ENCODE measurements around the gene WIPF2. TPM values are rescaled to one million over a fixed set of nuclear protein-coding genes. Genes with fewer than 3 reads are reported as not detected.

Gene WIPF2
- total RNA-seq, 2 experiments from 2014 or later = 26.0 TPM

- H3K27ac Mint-ChIP-seq = no peak overlapping the region
- DNase-seq = no peak
- H3K27me3 Mint-ChIP-seq = no peaks in the 10 kb centered on the region
- peaks cover 17% of the 10 kb centered on the region for H3K36me3 Mint-ChIP-seq (ENCODE audit: low read depth)
- POLR2A ChIA-PET = interaction anchor here (0.7 to 1.3 kb wide), 3 partner anchors 39 to 388 kb away, joined by 3 to 5 read pairs (median 3); no protein-coding TSS in a partner anchor
- peaks cover 7% of the 10 kb centered on the region for H3K4me1 Mint-ChIP-seq
- CTCF ChIA-PET = interaction anchor here (0.9 to 4.7 kb wide), 4 partner anchors 10 to 66 kb away, joined by 3 to 14 read pairs (median 6); no protein-coding TSS in a partner anchor
- no peaks in the 10 kb centered on the region for H3K9me3 Mint-ChIP-seq
- H3K4me3 Mint-ChIP-seq = no peak overlapping the region
Measured at GRCh38 chr17:40178660-40179059, 40.4 kb upstream of the WIPF2 start.

DNA sequence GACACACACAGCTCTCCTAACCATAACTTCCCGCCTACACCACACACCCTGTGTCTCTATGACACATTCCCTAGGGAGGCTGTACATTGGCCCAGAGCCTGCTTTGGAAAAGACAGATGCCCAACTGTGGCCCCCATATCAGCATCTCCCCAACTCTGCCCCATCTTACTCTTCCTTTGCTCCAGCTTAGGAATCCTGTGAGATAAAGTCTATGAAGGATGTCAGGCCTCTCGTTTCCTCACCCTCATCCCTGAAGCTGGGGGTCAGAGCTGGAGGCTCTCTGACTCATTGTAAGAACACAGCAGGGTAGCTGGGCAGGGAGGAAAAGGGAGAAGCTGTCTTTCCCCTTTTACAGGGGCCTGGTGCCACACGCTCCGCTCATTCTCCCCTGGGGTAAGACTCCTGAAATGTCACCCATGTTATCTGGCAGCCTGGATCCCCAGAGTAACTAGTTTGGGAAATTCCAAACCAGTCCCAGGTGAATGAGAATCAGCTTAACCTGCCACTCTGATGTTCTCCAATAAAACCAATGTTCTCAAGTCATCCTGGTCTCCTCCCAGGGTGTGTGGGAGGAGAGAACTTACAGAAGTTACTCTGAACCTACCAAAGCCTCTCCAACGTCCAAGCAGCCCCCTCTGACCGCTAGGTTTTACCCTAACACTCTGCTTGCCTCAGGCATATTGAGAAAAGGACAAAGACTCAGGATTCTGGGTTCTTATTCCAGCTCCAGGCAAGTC, 39.0 kb upstream of the WIPF2 start:
- no peak overlapping the region for H3K27ac Mint-ChIP-seq
- no peak overlapping the region for H3K4me3 Mint-ChIP-seq
- CTCF ChIA-PET = interaction anchor here (1.2 to 4.7 kb wide), 3 partner anchors 12 to 67 kb away, joined by 5 to 14 read pairs (median 9); no protein-coding TSS in a partner anchor
- no peak for DNase-seq
- peaks cover 7% of the 10 kb centered on the region for H3K4me1 Mint-ChIP-seq
- no peaks in the 10 kb centered on the region for H3K27me3 Mint-ChIP-seq
- H3K36me3 Mint-ChIP-seq (ENCODE audit: low read depth) = peaks cover 12% of the 10 kb centered on the region
- POLR2A ChIA-PET = interaction anchor here (0.7 to 1.3 kb wide), 3 partner anchors 11 to 40 kb away, joined by 3 to 5 read pairs (median 5); partner anchors contain the start of gene CASC3
- H3K9me3 Mint-ChIP-seq = no peaks in the 10 kb centered on the region

GRCh38 chr17:40180694-40181093, 38.4 kb upstream of the WIPF2 start:
- DNase-seq = no peak
- no peak overlapping the region for H3K4me3 Mint-ChIP-seq
- CTCF ChIA-PET = interaction anchor here (1.2 to 4.7 kb wide), 3 partner anchors 11 to 67 kb away, joined by 5 to 14 read pairs (median 9); no protein-coding TSS in a partner anchor
- POLR2A ChIA-PET = interaction anchor here (1.3 kb wide), 1 partner anchor 11 kb away, joined by 5 read pairs; no protein-coding TSS in a partner anchor
- peaks cover 11% of the 10 kb centered on the region for H3K36me3 Mint-ChIP-seq (ENCODE audit: low read depth)
- no peak overlapping the region for H3K27ac Mint-ChIP-seq
- peaks cover 7% of the 10 kb centered on the region for H3K4me1 Mint-ChIP-seq
- H3K27me3 Mint-ChIP-seq = no peaks in the 10 kb centered on the region
- no peaks in the 10 kb centered on the region for H3K9me3 Mint-ChIP-seq

- POLR2A ChIA-PET = no interaction called here
- no peak for DNase-seq
- Mint-ChIP-seq H3K36me3 (ENCODE audit: low read depth) (peaks cover 6% of the 10 kb centered on the region), H3K4me1 (peaks cover 7% of the 10 kb centered on the region), H3K27me3 (no peaks in the 10 kb centered on the region), H3K27ac (no peak overlapping the region), H3K4me3 (no peak overlapping the region), H3K9me3 (no peaks in the 10 kb centered on the region)
- CTCF ChIA-PET = interaction anchor here (4.7 kb wide), 1 partner anchor 13 kb away, joined by 14 read pairs; no protein-coding TSS in a partner anchor
Measured at GRCh38 chr17:40181205-40181604, 37.9 kb upstream of the WIPF2 start.

- Mint-ChIP-seq H3K9me3 (no peaks in the 10 kb centered on the region), H3K4me1 (no peaks in the 10 kb centered on the region), H3K36me3 (ENCODE audit: low read depth) (no peaks in the 10 kb centered on the region), H3K27ac (no peak overlapping the region), H3K4me3 (no peak overlapping the region), H3K27me3 (no peaks in the 10 kb centered on the region)
- CTCF ChIA-PET = interaction anchor here (1.0 to 1.3 kb wide), 3 partner anchors 9 to 14 kb away, joined by 4 to 6 read pairs (median 5); no protein-coding TSS in a partner anchor
- POLR2A ChIA-PET = no interaction called here
- DNase-seq = no peak
Measured at GRCh38 chr17:40182606-40183005, 36.5 kb upstream of the WIPF2 start.

DNA sequence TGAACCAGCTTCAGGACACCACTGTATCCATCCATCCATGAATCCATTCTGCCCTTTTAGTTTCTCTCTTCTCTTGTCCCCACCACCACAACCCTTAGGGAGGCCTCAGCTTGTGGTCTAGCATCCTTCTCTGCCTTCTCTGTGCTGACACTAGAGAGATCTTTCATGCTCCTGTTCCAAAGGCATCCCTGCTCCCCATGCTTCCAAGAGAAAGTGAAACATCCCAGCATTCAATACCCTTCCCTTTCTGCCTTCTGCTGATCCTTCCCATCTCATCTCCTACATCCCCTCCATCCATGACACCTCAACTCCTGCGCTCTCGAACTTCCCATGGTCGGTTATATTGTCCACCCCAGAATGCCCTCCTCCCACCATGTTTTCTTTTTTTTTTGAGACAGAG, 31.9 kb upstream of the WIPF2 start:
- peaks cover 2% of the 10 kb centered on the region for H3K27me3 Mint-ChIP-seq
- peaks cover 12% of the 10 kb centered on the region for H3K4me1 Mint-ChIP-seq
- H3K36me3 Mint-ChIP-seq (ENCODE audit: low read depth) = no peaks in the 10 kb centered on the region
- ChIA-PET POLR2A (no interaction called here), CTCF (interaction anchor here (0.6 to 1.1 kb wide), 2 partner anchors 19 to 102 kb away, joined by 4 to 5 read pairs; no protein-coding TSS in a partner anchor)
- no peak overlapping the region for H3K27ac Mint-ChIP-seq
- H3K4me3 Mint-ChIP-seq = no peak overlapping the region
- no peak for DNase-seq
- no peaks in the 10 kb centered on the region for H3K9me3 Mint-ChIP-seq

DNA sequence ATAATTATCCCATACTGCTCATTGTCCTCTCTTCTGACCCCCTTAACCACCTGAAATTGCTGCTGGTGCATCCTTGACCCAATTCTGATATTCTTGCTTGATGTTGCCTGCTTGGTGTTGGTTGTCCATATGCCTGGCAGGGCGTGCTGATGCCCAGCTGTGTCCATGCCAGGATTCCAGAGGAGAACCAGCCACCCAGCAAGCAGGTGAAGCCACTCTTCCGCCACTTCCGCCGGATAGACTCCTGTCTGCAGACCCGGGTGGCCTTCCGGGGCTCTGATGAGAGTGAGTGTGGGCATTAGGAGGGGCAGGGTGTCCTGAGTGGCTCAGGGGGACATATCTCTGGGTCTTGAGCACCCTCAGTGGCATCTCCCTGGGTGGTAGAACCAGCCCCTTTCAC, 30.4 kb upstream of the WIPF2 start:
- no peak for DNase-seq
- Mint-ChIP-seq H3K27ac (no peak overlapping the region), H3K27me3 (peaks cover 2% of the 10 kb centered on the region), H3K36me3 (ENCODE audit: low read depth) (no peaks in the 10 kb centered on the region), H3K9me3 (no peaks in the 10 kb centered on the region), H3K4me1 (peaks cover 12% of the 10 kb centered on the region), H3K4me3 (no peak overlapping the region)
- ChIA-PET POLR2A (interaction anchor here (1.0 to 1.2 kb wide), 2 partner anchors 65 to 76 kb away, joined by 3 read pairs; no protein-coding TSS in a partner anchor), CTCF (interaction anchor here (0.6 to 1.7 kb wide), 3 partner anchors 30 to 104 kb away, joined by 3 to 8 read pairs (median 4); partner anchors contain the start of gene WIPF2)

DNA sequence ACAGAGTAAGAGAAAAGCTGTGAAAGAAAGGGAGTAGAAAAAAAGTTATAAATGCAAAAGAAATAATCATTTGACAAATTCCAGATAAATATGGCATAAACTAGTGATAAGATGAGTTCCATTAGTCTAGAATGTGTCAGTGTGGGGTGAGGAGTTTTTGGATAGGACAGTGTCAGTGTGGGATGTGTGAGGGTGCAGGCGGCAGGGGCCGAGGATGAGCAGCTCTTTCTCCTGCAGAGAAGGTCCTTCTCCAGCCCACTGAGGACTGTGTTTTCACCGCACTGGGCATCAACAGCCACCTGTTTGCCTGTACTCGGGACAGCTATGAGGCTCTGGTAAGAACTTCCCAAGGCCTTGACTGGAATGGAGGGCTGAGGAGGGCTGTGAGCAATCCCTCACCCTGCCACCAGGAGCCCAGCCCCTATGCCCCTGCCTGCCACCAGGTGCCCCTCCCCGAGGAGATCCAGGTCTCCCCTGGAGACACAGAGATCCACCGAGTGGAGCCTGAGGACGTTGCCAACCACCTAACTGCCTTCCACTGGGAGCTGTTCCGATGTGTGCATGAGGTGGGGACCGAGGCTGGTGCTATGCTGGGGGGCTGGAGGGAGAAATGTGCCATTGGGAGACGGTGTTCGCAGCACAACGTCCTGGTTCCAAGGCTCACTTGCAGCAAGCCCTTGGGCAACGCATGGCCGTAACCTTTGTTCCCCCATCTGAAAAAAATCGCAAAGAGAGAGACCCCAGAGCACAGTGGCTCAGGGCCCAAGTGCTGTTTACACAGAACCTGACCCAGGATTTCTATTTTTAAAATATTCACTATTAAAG, 28.7 kb upstream of the WIPF2 start:
- ChIA-PET CTCF (interaction anchor here (0.7 to 5.5 kb wide), 17 partner anchors 9 to 214 kb away, joined by 3 to 69 read pairs (median 7); partner anchors contain the start of genes CASC3, CSF3, MED24 and WIPF2), POLR2A (interaction anchor here (0.8 to 2.3 kb wide), 8 partner anchors 11 to 121 kb away, joined by 3 to 13 read pairs (median 4); partner anchors contain the start of gene WIPF2)
- H3K36me3 Mint-ChIP-seq (ENCODE audit: low read depth) = no peaks in the 10 kb centered on the region
- H3K4me3 Mint-ChIP-seq = peak overlapping the region; percentile 94
- peaks cover 2% of the 10 kb centered on the region for H3K27me3 Mint-ChIP-seq
- no peak overlapping the region for H3K27ac Mint-ChIP-seq
- no peaks in the 10 kb centered on the region for H3K9me3 Mint-ChIP-seq
- peak; percentile 27 for DNase-seq
- peaks cover 15% of the 10 kb centered on the region for H3K4me1 Mint-ChIP-seq

GRCh38 chr17:40191237-40192208, 27.6 kb upstream of the WIPF2 start:
- Mint-ChIP-seq H3K36me3 (ENCODE audit: low read depth) (no peaks in the 10 kb centered on the region), H3K9me3 (no peaks in the 10 kb centered on the region), H3K4me1 (peaks cover 15% of the 10 kb centered on the region), H3K4me3 (peak overlapping the region; percentile 94), H3K27ac (no peak overlapping the region), H3K27me3 (peaks cover 2% of the 10 kb centered on the region)
- DNase-seq = peak; percentile 75
- POLR2A ChIA-PET = interaction anchor here (0.8 to 2.4 kb wide), 8 partner anchors 11 to 79 kb away, joined by 3 to 13 read pairs (median 4); partner anchors contain the start of gene WIPF2
- CTCF ChIA-PET = interaction anchor here (0.7 to 5.5 kb wide), 22 partner anchors 8 to 455 kb away, joined by 3 to 69 read pairs (median 6); partner anchors contain the start of genes CASC3, CSF3, MED24 and WIPF2

DNA sequence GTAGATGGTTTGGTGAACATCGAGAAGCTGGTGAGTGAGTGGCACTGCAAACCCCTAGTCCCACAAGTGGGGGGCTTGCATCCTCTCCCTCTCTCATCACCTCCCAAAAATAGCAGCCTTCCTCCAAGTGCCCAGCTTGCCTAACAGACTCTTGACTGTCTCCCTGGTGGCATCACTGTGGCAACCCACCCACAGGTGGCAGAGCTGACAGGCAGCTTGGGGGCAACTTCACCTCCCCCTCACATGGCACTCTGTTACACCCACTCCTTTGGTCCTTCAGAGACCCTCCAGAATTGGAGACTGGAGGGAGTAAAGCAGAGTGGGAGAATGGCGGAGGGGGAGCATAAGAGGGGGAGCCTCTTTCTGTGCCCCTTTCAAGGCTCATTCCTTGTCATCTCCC, 26.1 kb upstream of the WIPF2 start:
- Mint-ChIP-seq H3K27ac (no peak overlapping the region), H3K36me3 (ENCODE audit: low read depth) (no peaks in the 10 kb centered on the region), H3K4me3 (no peak overlapping the region), H3K4me1 (peaks cover 15% of the 10 kb centered on the region), H3K9me3 (no peaks in the 10 kb centered on the region), H3K27me3 (peaks cover 5% of the 10 kb centered on the region)
- ChIA-PET CTCF (interaction anchor here (2.1 to 5.5 kb wide), 6 partner anchors 9 to 96 kb away, joined by 7 to 69 read pairs (median 12); partner anchors contain the start of gene WIPF2), POLR2A (interaction anchor here (1.5 to 2.4 kb wide), 4 partner anchors 9 to 80 kb away, joined by 3 to 10 read pairs (median 6); partner anchors contain the start of gene WIPF2)
- no peak for DNase-seq

DNA sequence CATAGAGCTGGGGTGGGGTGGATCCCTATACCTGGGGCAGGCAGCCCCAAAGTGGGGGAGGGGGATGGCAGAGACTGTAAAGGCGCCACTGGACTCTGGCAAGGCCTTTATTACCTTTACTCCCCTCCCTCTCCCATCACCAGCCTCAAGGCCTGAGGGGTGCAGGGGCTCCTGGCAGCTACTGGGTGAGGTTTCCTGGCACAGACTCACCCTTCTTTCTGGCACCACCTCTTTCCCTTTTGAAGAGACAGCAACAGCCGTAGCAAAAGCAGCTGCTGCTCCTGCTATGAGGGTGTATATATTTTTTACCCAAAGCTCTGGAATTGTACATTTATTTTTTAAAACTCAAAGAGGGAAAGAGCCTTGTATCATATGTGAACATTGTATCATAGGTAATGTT, 24.3 kb upstream of the WIPF2 start:
- H3K27ac Mint-ChIP-seq = no peak overlapping the region
- no peaks in the 10 kb centered on the region for H3K9me3 Mint-ChIP-seq
- CTCF ChIA-PET = interaction anchor here (0.6 to 5.5 kb wide), 2 partner anchors 82 to 89 kb away, joined by 3 to 69 read pairs; no protein-coding TSS in a partner anchor
- POLR2A ChIA-PET = interaction anchor here (1.1 kb wide), 1 partner anchor 96 kb away, joined by 3 read pairs; no protein-coding TSS in a partner anchor
- DNase-seq = no peak
- no peak overlapping the region for H3K4me3 Mint-ChIP-seq
- H3K27me3 Mint-ChIP-seq = peaks cover 5% of the 10 kb centered on the region
- H3K36me3 Mint-ChIP-seq (ENCODE audit: low read depth) = no peaks in the 10 kb centered on the region
- H3K4me1 Mint-ChIP-seq = peaks cover 15% of the 10 kb centered on the region

Measured in activated CD4-positive, alpha-beta memory T cell treated with anti-CD3 and anti-CD28 coated beads, Interleukin-2, amount 10 ng/mL, durations not matched to agents 7 days and 5 days (primary cell).